CD14-positive monocyte (primary cell): ENCODE measurements around the gene SLC22A16. TPM values are rescaled to one million over a fixed set of nuclear protein-coding genes. Genes with fewer than 3 reads are reported as not detected.

Experiments used
- DNase-seq, 3 donors: peaks; one replicate each; pipeline ENCODE4 v3.0.0-alpha.2; 2011 to 2022
- H2AFZ ChIP-seq: 2 replicates; pipeline ENCODE4 v1.6.0; 2012; ENCODE audit warnings: mild to moderate bottlenecking, low read depth, low read length, inconsistent platforms; ENCODE audit not compliant: insufficient read depth, poor library complexity, severe bottlenecking
- H3K27ac ChIP-seq, 2 donors: 1 replicate in 1 of 2; 2 replicates in 1 of 2; pipeline ENCODE4 v1.5.1; 2012 to 2013; ENCODE audit warnings: low read length in 2 of 2, control low read depth in 1 of 2, inconsistent platforms in 1 of 2, low read depth in 1 of 2, mild to moderate bottlenecking in 1 of 2
- H3K27me3 ChIP-seq, 2 donors: one replicate each; pipeline versions ENCODE4 v1.6.0 to v1.6.1; 2011 to 2013; ENCODE audit warnings: low read length in 2 of 2; ENCODE audit not compliant: control insufficient read depth in 2 of 2, insufficient read depth in 2 of 2
- H3K36me3 ChIP-seq, 2 donors: replicated peaks in 1 of 2; 1 replicate in 1 of 2; 2 replicates in 1 of 2; pipeline versions ENCODE4 v1.5.1 to v1.6.1; 2012 to 2013; ENCODE audit warnings: low read length in 2 of 2, control low read depth in 1 of 2, inconsistent platforms in 1 of 2, mild to moderate bottlenecking in 1 of 2; ENCODE audit not compliant: insufficient read depth in 2 of 2, control insufficient read depth in 1 of 2
- H3K4me1 ChIP-seq, 2 donors: 1 replicate in 1 of 2; 2 replicates in 1 of 2; pipeline versions ENCODE4 v1.5.1 to v1.6.1; 2012 to 2013; ENCODE audit warnings: low read length in 2 of 2, control low read depth in 1 of 2, inconsistent platforms in 1 of 2, mild to moderate bottlenecking in 1 of 2, moderate library complexity in 1 of 2; ENCODE audit not compliant: insufficient read depth in 2 of 2, control insufficient read depth in 1 of 2
- H3K4me2 ChIP-seq: replicated peaks from 2 replicates; pipeline ENCODE3; 2012; ENCODE audit warnings: low read length, moderate library complexity, mild to moderate bottlenecking; ENCODE audit not compliant: poor library complexity, severe bottlenecking; ENCODE audit errors: extremely low read depth
- H3K4me3 ChIP-seq, 3 experiments: fragments of 200-600 bp in 1 of 3; sonication (generic) in 1 of 3; replicated peaks in 1 of 3; 1 replicate in 2 of 3; 2 replicates in 1 of 3; pipeline ENCODE4 v1.5.1; 2011 to 2013; ENCODE audit warnings: low read length in 3 of 3, mild to moderate bottlenecking in 3 of 3, control low read depth in 2 of 3, low read depth in 2 of 3, inconsistent platforms in 1 of 3, moderate library complexity in 1 of 3
- H3K79me2 ChIP-seq: 2 replicates; pipeline ENCODE4 v1.6.0; 2012; ENCODE audit warnings: mild to moderate bottlenecking, control low read depth, inconsistent platforms, low read length, moderate library complexity; ENCODE audit not compliant: insufficient read depth
- H3K9ac ChIP-seq: 2 replicates; pipeline ENCODE4 v1.6.0; 2017; ENCODE audit warnings: low read length, mild to moderate bottlenecking; ENCODE audit not compliant: insufficient read depth, poor library complexity, severe bottlenecking
- H3K9me3 ChIP-seq, 2 donors: replicated peaks in 1 of 2; 1 replicate in 1 of 2; 2 replicates in 1 of 2; pipeline versions ENCODE4 v1.5.1 to v1.6.1; 2012 to 2013; ENCODE audit warnings: low read length in 2 of 2, control low read depth in 1 of 2; ENCODE audit not compliant: control insufficient read depth in 1 of 2, insufficient read depth in 1 of 2
- H4K20me1 ChIP-seq: 2 replicates; pipeline ENCODE4 v1.6.0; 2012; ENCODE audit warnings: mild to moderate bottlenecking, low read length, control low read depth, moderate library complexity; ENCODE audit not compliant: insufficient read depth
- H3K27ac Mint-ChIP-seq, 7 donors: one replicate each; pipeline ENCODE4 v1.8.0; 2020; ENCODE audit warnings: mild to moderate bottlenecking in 7 of 7, mixed read lengths in 7 of 7, moderate library complexity in 6 of 7, inconsistent platforms in 2 of 7
- H3K27me3 Mint-ChIP-seq, 3 donors: one replicate each; pipeline ENCODE4 v1.8.0; 2021 to 2022; ENCODE audit warnings: low read depth in 3 of 3, mild to moderate bottlenecking in 3 of 3, mixed read lengths in 3 of 3, moderate library complexity in 3 of 3, inconsistent platforms in 1 of 3
- H3K36me3 Mint-ChIP-seq, 2 donors: one replicate each; pipeline ENCODE4 v1.8.0; 2020; ENCODE audit warnings: mixed read lengths in 2 of 2, inconsistent platforms in 1 of 2, mild to moderate bottlenecking in 1 of 2
- H3K4me1 Mint-ChIP-seq: one replicate; pipeline ENCODE4 v1.8.0; 2020; ENCODE audit warnings: mild to moderate bottlenecking, mixed read lengths
- H3K4me3 Mint-ChIP-seq, 2 donors: one replicate each; pipeline ENCODE4 v1.8.0; 2020; ENCODE audit warnings: mild to moderate bottlenecking in 2 of 2, mixed read lengths in 2 of 2, moderate library complexity in 1 of 2
- H3K9me3 Mint-ChIP-seq, 7 donors: one replicate each; pipeline ENCODE4 v1.8.0; 2020 to 2022; ENCODE audit warnings: mixed read lengths in 7 of 7, mild to moderate bottlenecking in 6 of 7, moderate library complexity in 6 of 7, inconsistent platforms in 2 of 7
- WGBS: methylation state at CpG from one replicate; pipeline ENCODE4 v1.1.5; 2013; ENCODE audit warnings: missing lambda C conversion rate; ENCODE audit not compliant: insufficient coverage; 5-methylcytosine and 5-hydroxymethylcytosine counted together
- intact Hi-C, 2 donors: fragments of 100-400 bp; cut with micrococcal nuclease; formaldehyde crosslinking; loops; one replicate each; pipeline versions ENCODE4 v1.15.0 to v1.15.1; 2023
- polyA plus RNA-seq, 3 donors: library from polyadenylated mRNA; depleted of rRNA in 1 of 3; unstranded in 2 of 3; stranded (reverse) in 1 of 3; fragments of 300-500 nt in 2 of 3; fragments of >200 nt in 1 of 3; fragmentation: Illumina TruSeq in 2 of 3; gene quantifications; 1 replicate in 2 of 3; 2 replicates in 1 of 3; pipeline ENCODE4 v1.2.3, GENCODE V29; 2012 to 2021
- TF ChIP-seq, protein P1 (sequence below): fragments of 200-600 bp; IDR thresholded peaks from one replicate; pipeline ENCODE4 v1.8.0; 2022; ENCODE audit warnings: antibody characterized with exemption, mild to moderate bottlenecking

The SLC22A16 gene
- polyA plus RNA-seq, 3 donors: 1.8 to 15.6 (median 4.0) TPM

- peak overlapping the region in 5 of 7 donors; percentile 56 to 82 (median 81) for H3K27ac Mint-ChIP-seq
- H3K9me3 Mint-ChIP-seq: peaks cover 3 to 12% (median 7%) of the 10 kb centered on the region in 7 donors
- WGBS: no CpG with 5 or more reads among the region's 2 CpGs
Measured at GRCh38 chr6:110484321-110484720, 7.9 kb upstream of the SLC22A16 start.

DNA sequence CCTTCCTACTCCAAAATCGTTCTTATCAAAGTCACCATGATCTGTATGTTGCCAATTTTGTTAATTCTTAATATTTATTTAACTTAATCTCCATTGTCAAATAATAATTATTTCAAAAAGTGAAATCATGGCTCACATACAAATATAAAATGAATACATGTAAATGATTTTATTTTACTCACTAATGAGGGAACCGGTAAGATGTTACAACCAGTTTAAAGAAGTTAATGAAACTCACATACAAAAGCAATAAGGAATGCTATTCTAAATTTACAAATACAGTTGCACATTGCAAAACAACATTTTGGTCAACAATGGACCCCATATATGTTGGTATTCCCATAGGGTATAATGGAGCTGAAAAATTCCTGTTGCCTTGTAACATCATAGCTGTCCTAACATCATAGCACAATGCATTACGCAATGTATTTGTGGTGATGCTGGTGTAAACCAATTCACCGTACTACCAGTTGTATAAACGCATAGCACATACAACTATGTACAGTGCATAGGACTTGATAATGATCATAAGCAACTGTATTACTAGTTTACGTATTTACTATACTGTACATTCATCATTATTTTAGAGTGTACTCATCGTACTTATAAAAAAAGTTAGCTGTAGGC lies 6.5 kb upstream of the SLC22A16 start:
- H3K9me3 Mint-ChIP-seq: peaks cover 3 to 16% (median 8%) of the 10 kb centered on the region in 7 donors
- peaks cover 0 to 3% (median 0%) of the 10 kb centered on the region in 3 donors for H3K27me3 Mint-ChIP-seq
- peak overlapping the region in 1 of 2 donors; percentile 39 for H3K4me3 Mint-ChIP-seq
- peaks cover 6% of the 10 kb centered on the region for H3K79me2 ChIP-seq
- intact Hi-C loops: no loop called here
- no peak overlapping the region for H3K4me2 ChIP-seq
- H3K36me3 ChIP-seq: no peaks in the 10 kb centered on the region
- H3K4me3 ChIP-seq: no peak overlapping the region
- TF ChIP-seq, protein P1, sequence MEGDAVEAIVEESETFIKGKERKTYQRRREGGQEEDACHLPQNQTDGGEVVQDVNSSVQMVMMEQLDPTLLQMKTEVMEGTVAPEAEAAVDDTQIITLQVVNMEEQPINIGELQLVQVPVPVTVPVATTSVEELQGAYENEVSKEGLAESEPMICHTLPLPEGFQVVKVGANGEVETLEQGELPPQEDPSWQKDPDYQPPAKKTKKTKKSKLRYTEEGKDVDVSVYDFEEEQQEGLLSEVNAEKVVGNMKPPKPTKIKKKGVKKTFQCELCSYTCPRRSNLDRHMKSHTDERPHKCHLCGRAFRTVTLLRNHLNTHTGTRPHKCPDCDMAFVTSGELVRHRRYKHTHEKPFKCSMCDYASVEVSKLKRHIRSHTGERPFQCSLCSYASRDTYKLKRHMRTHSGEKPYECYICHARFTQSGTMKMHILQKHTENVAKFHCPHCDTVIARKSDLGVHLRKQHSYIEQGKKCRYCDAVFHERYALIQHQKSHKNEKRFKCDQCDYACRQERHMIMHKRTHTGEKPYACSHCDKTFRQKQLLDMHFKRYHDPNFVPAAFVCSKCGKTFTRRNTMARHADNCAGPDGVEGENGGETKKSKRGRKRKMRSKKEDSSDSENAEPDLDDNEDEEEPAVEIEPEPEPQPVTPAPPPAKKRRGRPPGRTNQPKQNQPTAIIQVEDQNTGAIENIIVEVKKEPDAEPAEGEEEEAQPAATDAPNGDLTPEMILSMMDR: no peak
- peak overlapping the region in 3 of 7 donors; percentile 81 to 89 (median 85) for H3K27ac Mint-ChIP-seq
- peak overlapping the region; percentile 27 for H2AFZ ChIP-seq
- DNase-seq: peak in 1 of 3 donors; percentile 8
- peak overlapping the region; percentile 20 to 42 for H3K27ac ChIP-seq
- H3K36me3 Mint-ChIP-seq: peaks cover 3 to 7% of the 10 kb centered on the region in 2 donors
- 100% methylated on average over 1 of the region's 7 CpGs for WGBS
- H4K20me1 ChIP-seq: no peaks in the 10 kb centered on the region
- no peaks in the 10 kb centered on the region for H3K27me3 ChIP-seq
- H3K4me1 ChIP-seq: peaks cover 29 to 35% of the 10 kb centered on the region in 2 donors
- H3K9ac ChIP-seq: no peak overlapping the region
- peaks cover 4 to 12% of the 10 kb centered on the region in 2 donors for H3K9me3 ChIP-seq
- peaks cover 45% of the 10 kb centered on the region for H3K4me1 Mint-ChIP-seq

More at GRCh38 chr6:110484321-110484720, 7.9 kb upstream of the SLC22A16 start:
- Histone ChIP-seq H3K27ac (peak overlapping the region in 1 of 2 donors; percentile 12), H3K4me2 (peak overlapping the region; percentile 55), H2AFZ (no peak overlapping the region), H3K4me3 (peak overlapping the region in 1 of 3 experiments; percentile 2), H3K36me3 (no peaks in the 10 kb centered on the region), H3K9ac (no peak overlapping the region), H3K79me2 (no peaks in the 10 kb centered on the region), H4K20me1 (no peaks in the 10 kb centered on the region), H3K9me3 (peaks cover 4 to 9% of the 10 kb centered on the region in 2 donors), H3K27me3 (no peaks in the 10 kb centered on the region), H3K4me1 (peaks cover 29 to 35% of the 10 kb centered on the region in 2 donors)
- Mint-ChIP-seq H3K4me1 (peaks cover 34% of the 10 kb centered on the region), H3K4me3 (no peak overlapping the region), H3K27me3 (no peaks in the 10 kb centered on the region), H3K36me3 (peaks cover 3 to 7% of the 10 kb centered on the region in 2 donors)
- intact Hi-C loops: no loop called here
- DNase-seq: peak; percentile 57 to 85 (median 82)
- TF ChIP-seq, protein P1: no peak
